GM21526 (cell line): ENCODE data around the gene CCL26.
"Not testable (repeated sequence)": the region's sequence is repeated elsewhere in the genome, so short reads cannot be mapped to it uniquely, and the experiment has no call there.

Source experiments
- ATAC-seq: cut with Tn5 transposase; IDR thresholded peaks from one replicate; pipeline ENCODE4 v1.9.1; 2021; ENCODE audit warnings: moderate library complexity; ENCODE audit not compliant: unreplicated experiment, low FRiP score

The CCL26 gene

DNA sequence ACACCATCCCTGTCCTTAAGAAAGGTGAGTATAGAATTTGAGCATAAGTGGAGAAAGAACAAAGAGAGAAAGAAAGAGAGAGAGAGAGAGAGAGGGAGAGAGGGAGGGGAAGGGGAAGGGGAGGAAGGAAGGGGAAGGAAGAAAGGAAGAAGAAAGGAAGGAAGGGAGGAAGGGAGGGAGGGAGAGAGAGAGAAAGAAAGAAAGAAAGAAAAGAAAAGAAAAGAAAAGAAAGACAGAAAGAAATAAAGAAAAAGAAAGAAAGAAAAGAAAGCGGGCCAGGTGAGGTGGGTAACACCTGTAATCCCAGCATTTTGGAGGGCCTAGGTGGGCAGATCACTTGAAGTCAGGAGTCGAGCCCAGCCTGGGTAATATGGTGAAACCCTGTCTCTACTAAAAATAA lies 21.7 kb upstream of the CCL26 start:
- no peak for ATAC-seq

- ATAC-seq = not testable (repeated sequence)
Measured at GRCh38 chr7:75792567-75792966, 20.6 kb upstream of the CCL26 start.

DNA sequence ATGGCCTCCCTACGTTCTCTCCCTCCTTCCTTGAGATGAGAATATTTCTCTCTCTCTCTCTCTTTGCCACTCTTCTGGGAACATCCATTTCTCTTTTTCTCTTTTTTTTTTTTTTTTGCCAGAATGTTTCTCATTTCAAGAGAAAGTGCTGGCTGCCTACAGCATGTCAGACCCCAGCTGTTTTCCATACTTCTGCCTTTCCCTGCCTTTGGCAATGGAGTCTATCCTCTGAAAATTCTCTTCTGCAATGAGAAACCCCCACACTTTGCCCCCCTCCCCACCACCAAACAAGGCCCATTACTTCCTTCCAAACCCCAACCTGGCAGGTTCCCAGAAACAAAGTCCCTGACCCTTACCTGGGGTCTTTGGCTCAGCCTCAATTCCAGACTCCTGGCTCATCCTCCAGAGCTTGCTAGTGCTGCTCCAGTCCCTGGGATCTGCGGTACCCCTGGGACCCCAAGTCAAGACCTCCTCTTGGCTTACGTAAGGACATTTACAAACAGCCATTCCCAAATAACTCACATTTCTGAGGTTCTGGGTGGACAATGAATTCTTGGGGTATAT lies 17.4 kb upstream of the CCL26 start:
- no peak for ATAC-seq

DNA sequence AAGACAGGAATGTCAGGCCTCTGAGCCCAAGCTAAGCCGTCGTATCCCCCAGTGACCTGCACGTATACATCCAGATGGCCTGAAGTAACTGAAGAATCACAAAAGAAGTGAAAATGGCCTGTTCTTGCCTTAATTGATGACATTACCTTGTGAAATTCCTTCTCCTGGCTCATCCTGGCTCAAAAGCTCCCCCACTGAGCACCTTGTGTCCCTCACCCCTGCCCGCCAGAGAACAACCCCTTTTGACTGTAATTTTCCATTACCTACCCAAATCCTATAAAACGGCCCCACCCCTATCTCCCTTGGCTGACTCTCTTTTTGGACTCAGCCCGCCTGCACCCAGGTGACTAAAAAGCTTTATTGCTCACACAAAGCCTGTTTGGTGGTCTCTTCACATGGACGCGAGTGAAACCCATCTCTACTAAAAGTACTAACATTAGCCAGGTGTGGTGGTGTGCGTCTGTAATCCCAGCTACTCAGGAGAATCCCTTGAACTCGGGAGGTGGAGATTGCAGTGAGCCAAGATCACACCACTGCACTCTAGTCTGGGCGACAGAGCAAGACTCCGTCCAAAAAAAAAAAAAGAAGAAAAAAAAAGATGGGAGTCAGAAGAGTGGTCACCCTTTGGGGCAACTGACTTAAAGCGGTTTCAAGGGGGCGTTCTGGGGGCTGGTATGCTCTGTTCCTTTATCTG lies 16.3 kb upstream of the CCL26 start:
- ATAC-seq = not testable (repeated sequence)

DNA sequence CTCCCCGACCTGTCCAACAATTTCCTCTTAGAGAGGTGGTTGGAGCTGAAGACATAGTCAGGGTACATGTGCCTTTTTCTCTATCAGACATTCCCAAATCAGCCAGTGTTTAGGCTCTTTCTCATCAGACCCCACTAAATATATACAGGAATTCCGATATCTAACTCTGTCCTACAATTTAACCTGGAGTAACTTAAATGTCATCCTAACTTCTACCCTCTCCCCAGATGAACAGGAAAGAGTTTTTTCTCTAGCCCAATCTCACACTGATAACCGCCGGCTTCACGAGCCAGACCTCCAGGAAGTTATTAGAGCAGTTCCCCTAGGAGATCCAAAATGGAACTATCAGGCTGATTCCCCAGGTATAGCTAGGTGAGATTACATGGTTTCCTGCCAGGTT lies 11.0 kb upstream of the CCL26 start:
- not testable (repeated sequence) for ATAC-seq

DNA sequence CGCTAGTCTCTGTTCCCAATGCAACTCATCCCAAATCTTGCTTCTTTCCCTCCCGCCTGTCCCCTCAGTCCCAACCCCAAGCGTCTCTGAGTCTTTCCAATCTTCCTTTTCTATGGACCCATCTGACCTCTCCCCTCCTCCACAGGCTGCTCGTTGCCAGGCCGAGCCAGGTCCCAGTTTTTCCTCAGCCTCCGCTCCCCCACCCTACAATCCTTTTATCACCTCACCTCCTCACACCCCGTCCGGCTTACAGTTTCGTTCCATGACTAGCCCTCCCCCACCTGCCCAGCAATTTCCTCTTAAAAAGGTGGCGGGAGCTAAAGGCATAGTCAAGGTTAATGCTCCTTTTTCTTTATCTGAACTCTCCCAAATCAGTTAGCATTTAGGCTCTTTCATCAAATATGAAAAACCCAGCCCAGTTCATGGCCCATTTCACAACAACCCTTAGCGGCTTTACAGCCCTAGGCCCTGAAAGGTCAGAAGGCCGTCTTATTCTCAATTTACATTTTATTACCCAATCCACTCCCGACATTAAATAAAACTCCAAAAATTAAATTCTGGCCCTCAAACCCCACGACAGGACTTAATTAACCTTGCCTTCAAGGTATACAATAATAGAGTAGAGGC lies 8.7 kb upstream of the CCL26 start:
- ATAC-seq = not testable (repeated sequence)

GRCh38 chr7:75779516-75779915 lies 7.5 kb upstream of the CCL26 start:
- not testable (repeated sequence) for ATAC-seq

GRCh38 chr7:75779035-75779434 lies 7.0 kb upstream of the CCL26 start:
- ATAC-seq = not testable (repeated sequence)

- no peak for ATAC-seq
Measured at GRCh38 chr7:75776295-75776971, 4.4 kb upstream of the CCL26 start.

- ATAC-seq = not testable (repeated sequence)
Measured at GRCh38 chr7:75773958-75774357, 1.9 kb upstream of the CCL26 start.

DNA sequence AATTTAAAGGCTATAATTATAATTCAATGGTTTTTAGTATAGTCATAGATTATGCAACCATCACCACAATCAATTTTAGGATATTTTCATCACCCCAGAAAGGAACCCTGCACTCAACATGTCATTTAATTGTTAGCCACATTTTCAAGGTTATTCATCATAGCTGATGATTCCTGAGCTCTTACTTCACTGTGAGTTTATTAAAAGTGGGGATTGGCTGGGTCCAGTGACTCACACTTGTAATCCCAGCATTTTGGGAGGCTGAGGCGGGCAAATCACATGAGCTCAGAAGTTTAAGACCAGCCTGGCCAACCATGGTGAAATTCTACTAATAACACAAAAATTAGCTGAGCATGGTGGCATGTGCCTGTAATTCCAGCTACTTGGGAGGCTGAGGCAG lies 787 bp downstream of the CCL26 start:
- ATAC-seq = no peak

GRCh38 chr7:75762350-75762917 lies 9.6 kb downstream of the CCL26 start:
- no peak for ATAC-seq

- ATAC-seq = not testable (repeated sequence)
Measured at GRCh38 chr7:75761801-75762200, 10.2 kb downstream of the CCL26 start.

GRCh38 chr7:75758491-75758890 lies 13.5 kb downstream of the CCL26 start:
- no peak for ATAC-seq

GRCh38 chr7:75757860-75758259 lies 14.2 kb downstream of the CCL26 start:
- ATAC-seq = no peak

DNA sequence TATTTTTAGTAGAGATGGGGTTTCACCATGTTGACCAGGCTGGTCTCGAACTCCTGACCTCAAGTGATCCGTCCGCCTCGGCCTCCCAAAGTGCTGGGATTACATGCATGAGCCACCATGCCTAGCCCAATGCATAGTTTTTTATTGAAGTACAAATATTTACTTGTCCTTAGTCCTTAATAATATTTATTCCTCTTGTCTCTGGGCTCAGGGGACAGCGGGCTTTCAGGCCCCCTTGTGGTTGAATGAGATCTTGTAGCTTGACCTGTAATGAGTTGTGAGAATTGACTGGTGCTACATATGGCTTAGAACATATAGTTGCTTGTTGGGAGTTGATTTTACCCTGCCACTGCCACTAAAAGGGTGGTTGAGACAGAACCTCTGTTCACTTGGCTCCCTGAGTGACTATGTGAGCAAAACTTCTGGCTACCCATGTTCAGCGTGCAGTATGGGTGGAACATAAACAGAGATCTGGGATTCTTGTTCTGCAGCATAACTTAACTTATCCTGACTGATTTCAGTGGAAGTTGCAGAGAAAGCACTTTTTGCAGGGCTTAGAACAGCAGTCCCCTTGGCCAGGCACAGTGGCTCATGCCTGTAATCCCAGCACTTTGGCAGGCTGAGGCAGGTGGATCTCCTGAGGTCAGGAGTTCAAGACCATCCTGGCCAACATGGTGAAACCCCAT lies 14.9 kb downstream of the CCL26 start:
- ATAC-seq = no peak

- ATAC-seq = no peak
Measured at GRCh38 chr7:75756206-75756990, 15.6 kb downstream of the CCL26 start.

GRCh38 chr7:75743455-75743859 lies 28.6 kb downstream of the CCL26 start:
- ATAC-seq = no peak

- ATAC-seq = no peak
Measured at GRCh38 chr7:75740846-75741497, 31.0 kb downstream of the CCL26 start.
